GM11168 (cell line): Measurements from ENCODE around the gene KRTAP5-1.

Experiments
- in situ Hi-C: fragments of 300-500 bp; cut with MboI; formaldehyde crosslinking; loops from one replicate; pipeline ENCODE4 v1.12.0; 2022; ENCODE audit warnings: low sequenced_read_pairs; ENCODE audit not compliant: unreplicated experiment

The KRTAP5-1 gene

DNA sequence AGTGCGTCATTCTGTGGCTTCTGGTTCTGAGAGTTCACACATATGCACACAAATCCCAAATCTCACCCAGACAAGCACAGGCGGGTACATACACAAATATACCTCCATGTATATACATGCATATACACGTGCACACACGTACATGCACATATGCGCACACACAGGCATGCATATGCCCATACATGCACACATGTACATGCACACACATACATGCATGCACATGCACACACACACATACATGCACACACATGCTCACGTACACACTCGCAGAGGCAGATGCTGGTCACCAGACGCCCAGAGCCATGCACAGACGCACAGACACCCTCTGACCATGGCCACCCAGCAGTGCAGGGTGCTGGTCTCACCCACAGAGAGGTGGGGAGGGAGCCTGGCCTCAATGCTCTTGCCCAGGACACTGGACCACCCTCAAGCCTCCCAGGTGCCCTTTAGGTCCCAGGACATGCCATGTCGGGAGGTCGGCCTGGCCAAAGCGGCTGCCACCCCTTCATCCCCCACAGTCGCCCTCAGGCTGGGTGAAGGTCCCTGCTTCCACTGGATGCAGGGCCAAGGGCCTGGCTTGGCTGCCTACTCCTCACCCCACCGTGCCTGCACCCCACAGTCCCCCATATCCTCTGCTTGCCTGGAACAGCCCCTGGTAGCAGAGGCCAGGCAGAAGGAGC, 22.5 kb downstream of the KRTAP5-1 start:
- in situ Hi-C loops: no loop called here

DNA sequence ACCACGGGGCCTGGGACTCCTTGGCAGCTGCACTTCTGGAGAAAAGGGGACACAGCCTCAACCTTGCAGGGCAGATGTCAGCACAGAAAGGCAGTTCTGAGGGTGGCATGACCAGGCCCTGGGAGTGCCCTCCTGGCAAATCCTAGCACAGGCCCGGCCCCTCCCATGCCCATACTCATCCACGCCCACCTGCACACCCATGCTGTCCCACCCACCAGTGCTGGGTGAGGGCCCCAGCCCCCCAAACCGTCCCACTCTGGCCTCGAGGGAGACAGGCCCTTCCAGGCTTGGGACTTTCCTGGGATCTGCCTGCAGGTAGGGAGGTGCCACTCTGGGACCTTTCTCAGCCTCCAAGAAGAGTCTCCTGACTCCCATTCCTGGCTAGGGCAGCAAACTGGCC, 23.1 kb downstream of the KRTAP5-1 start:
- in situ Hi-C loops: no loop called here

DNA sequence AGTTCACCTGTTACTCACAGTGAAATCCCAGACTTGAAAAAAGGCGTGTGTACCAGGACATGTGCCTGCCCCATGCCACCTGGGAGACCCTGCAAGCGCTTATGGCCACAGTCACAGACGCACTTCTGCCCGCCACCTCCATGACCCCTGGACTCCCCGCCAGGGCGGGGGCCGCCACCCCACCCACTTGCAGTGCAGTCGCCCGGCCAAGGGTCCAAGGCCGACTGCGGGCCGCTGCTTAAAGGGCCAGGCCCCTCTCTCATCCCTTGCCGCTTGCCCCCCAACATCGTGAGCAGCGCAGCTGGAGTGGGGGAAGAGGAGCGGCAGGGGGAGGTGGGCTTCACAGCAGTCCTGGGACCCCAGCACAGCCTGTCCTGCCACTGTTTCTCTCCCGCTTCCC, 23.8 kb downstream of the KRTAP5-1 start:
- in situ Hi-C loops: no loop called here

DNA sequence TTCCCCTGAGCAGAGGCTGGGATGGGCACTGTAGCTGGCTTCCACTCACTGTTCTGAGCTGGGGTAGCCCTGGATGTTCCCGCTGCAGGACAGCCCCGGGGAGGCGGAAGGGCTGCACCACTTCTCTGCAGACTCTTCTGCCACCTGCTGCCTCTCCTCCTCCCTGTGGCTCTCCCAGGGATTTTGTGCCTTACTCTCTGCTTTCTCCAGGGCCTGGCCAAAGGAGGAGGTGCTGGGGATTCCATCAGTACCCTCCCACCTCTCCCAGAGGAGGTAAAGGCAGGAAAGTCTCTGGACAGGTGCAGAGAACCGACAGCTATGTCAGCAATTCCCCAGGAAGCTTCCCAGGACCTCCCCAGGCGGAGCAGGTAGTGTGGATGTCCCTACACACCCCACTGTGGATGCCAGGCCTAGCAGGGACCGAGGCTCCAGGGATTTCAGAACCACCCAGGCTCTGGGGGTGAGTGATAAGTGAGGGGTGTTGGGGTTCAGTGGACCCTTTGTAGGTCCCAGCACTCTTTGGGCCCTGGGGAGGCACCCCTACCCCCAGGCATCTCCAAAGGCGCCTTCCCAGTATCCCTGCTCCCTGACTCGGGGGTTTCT, 24.3 kb downstream of the KRTAP5-1 start:
- in situ Hi-C loops: no loop called here

DNA sequence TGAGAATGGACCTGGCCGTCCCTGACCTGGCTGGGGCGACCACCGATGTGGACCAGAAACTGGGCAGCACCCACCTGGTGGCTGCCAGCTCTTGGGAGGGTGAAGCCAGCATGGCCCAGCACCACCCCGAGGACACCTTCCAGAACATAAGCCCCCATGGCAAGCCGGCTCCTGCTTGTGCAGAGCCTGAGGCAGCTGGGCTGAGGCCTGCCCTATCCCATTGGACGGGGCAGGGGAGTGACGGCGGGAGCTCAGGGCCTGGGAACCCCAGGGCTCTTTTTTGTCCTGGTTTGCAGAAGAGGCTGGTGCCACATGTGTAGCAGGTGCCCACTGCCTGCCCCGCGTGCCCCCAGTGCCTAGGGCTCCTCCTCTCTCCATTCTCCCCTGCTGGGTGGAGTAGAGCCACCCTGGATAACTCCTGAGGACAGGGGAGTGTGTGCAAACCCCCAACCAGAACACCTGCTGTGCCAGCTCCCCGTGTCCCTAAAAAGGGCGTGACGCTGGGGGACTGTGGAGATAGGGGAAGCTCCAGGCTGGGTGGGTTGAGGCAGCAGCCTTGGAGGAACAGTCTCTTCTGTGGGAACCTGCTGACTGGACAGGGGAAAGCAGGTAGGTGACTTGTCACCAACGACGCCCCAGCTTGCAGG, 25.0 kb downstream of the KRTAP5-1 start:
- in situ Hi-C loops: no loop called here

DNA sequence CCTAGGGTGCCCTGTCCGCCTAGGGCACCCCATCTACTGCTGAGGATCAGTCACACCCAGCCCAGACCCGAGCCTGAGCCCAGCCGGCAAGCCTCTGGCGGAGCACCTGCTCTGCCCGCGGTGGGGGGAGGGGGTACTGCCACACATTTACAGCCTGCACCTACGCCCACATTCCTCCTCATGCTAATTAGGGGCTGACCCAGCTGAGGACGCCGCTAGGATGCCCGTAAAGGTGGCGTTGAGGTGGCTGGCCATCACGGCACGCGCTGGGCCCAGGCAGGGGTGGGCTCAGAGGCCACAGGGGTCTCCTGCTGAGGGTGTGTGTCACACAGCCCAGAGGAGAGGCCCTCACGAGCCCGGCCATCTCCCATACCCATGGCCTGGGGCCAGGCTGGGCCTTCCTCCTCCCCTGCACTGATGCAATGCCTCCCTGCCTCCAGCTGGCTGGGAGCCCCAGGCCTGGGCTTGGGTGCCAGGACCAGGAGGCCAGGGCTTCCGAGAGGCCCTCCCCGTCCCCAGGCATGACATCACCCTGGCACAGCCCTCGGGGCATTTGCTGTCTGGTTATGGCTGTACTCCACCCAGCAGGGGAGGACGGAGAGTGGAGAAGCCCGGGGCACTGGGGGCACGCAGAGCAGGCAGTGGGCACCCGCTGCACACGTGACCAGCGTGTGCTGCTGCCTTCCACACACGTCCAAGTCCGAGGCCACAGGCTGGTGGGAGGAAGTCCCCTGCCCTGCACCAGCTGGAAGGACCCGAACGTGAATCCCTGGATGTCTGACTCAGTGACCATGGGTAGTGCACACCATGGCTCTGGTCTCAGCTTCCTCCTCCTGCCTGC, 25.8 kb downstream of the KRTAP5-1 start:
- in situ Hi-C loops: no loop called here

DNA sequence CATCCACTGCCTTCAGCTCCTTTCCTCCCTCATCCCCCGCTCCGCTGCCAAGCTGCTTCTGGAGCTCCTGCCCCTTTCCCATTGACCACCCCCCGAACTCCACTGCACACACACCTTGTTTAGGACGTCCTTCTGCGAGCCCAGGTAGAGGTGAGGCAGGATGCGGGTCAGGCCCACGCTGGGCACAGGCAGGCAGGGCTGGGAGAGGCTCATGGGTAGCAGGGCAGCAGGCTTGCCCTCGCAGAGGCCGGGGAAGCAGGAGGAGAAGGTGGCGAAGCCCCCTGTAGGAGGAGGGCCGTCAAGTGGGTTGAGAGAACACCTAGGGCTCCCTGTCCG, 26.3 kb downstream of the KRTAP5-1 start:
- in situ Hi-C loops: no loop called here

DNA sequence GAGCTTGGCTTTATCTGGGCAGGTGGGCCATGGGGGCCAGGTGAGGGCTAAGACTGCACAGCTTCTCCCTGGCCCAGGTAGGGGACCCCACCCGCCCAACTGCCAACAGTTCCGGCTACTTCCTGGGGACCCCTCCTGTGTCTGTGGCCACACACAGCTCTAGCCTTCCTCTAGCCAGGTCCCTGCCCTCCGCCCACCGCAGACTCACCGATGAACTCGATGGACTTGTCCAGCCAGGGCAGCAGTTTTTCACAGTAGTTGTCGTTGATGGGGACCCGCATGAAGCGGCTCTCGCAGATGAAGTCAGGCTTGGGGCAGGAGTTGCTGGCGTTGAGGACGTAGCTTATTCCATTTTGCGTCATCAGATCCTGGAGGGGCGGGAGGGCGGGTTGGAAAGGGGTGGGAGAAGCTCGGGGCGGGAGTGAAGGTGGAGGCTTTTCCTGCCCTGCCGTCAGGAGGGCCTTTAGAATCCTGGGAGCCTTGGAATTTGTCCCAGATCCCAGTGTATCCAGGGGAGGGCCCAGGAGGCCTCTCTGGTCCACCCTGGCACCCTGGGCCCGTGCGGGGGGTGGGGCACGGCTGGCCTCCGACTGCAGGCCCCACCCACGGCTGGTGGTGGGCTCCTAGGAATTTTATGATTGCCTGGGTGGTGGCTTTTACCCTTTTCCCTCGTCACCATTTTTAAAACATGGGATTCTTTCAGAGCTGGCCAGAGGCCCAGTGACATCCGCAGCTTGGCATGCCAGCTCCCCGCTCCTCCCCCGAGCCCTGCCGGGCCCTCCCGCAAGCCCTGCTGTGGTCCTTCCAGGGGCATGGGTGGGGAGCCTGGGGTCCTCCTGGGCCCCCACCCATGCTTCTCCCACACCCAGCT, 26.9 kb downstream of the KRTAP5-1 start:
- in situ Hi-C loops: no loop called here

DNA sequence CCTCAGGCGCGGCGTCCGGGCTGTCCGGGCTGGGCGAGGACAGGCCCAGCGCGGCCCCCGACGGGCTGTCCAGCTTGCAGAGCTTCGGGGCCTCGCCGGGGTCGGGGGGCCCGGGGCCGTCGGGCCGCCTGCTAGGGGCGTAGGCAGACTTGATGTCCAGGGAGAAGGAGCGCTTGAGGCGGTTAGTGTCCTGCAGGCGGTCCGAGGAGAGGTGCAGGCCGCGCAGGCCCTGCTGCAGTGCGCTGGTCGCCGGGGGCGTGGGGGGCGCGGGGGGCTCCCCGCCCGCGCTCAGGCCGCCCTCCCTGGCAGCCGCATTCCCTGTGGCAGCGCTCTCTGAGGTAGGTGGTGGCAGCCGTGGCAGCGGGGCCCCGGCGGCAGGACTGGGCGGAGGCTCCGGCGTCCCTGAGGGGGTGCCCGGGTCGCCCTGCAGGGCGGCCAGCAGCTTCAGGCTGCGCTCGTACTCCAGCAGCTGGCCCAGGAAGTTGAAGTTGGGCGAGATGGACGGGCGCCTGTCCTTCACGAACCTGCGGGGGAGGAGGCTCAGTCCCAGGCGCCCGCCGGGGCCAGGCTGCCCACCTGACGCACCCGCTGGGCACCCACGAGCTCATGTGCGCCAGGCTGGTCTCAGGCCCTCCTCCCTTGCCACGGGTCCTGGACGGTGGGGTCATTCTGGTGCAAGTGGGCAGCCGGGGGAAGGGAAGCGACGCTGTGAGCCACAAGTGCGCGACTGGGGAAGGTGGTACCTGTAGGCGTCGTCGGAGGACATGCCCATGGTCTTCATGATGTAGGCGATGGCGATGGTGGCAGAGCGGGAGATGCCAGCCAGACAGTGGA, 27.8 kb downstream of the KRTAP5-1 start:
- in situ Hi-C loops: no loop called here

DNA sequence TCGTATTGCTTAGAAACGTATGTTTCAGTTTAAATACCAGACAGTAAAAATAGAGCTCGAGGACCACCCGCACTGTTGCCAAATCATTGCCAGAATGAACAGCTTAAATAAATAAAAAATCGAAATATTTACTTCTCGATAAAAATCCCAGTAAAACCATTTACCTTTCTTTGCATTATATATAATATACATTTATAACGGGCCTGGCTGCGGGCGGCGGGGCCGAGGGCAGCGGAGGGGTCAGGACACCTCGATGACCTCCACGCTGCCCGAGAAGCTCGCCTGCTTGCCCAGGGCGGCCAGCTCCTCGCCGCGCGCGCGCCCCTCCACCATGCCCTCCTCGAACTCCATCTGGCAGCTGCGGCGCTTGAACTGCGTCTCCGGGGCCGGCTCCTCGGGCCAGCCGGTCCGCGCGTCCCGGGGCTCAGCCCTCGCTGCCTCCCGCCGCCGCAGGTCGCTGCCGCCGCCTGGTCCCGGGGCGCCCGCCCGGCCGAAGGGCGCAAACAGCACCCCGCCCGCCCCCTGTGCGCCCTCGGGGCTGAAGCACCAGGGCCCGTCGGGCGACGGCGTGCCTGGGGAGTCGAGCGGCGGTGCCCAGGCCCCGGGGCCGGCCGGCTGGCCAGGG, 28.7 kb downstream of the KRTAP5-1 start:
- in situ Hi-C loops: no loop called here

DNA sequence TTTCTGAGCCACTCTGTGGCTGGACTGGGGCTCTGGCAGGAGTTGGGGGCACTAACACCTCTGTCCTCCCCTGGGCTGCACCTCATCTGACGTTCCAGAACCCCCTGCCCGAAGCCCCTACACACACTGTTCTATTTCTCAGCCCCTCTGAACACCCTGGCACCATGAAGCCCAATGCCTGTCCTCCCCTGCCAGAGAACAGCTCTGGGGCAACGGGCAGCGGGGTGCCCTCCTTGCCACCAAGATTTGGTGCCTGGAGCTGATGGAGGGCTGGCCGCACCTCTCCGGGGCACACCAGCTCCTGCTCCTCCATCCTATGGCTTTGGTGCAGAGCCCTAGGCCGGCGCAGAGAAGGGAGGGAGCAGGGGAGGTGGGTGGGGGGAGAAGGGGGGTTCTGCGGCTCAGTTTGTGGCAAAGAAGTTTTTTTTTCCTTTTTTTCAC, 29.4 kb downstream of the KRTAP5-1 start:
- in situ Hi-C loops: no loop called here

DNA sequence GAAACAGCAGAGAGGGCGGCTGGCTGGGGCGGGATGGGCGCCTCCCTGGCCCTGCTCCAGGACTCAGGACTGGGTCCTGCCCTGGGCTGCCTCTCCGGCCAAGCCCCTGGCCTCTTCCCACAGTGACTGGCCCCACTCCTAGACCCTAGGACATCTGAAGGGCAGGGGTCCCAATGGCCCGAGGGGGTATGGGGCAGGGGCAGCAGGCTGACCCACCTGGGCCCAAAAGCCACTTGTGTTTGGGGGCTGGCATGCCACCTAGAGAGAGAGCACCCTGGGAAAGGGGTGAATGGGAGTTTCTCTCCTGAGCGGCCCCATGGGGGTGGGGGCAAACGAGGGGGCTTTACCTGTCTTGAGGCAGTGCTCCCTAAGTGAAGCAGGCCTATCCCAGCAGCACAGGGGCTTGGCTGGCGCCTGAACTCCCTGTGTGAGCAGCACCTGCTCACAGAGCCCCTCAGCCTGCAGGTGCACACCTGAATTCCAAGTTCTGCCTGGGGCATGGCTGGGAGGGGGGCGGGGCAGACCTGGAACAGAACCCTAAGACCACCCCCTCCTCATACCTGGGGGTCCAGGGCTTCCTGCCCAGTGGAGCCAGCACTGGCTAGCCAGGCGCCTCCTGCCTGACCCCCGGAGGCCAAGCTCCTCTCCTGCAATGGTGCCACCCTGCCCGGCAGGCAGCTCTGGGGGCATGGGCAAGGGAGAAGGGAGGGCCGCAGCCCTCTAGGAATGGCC, 29.9 kb downstream of the KRTAP5-1 start:
- in situ Hi-C loops: no loop called here

DNA sequence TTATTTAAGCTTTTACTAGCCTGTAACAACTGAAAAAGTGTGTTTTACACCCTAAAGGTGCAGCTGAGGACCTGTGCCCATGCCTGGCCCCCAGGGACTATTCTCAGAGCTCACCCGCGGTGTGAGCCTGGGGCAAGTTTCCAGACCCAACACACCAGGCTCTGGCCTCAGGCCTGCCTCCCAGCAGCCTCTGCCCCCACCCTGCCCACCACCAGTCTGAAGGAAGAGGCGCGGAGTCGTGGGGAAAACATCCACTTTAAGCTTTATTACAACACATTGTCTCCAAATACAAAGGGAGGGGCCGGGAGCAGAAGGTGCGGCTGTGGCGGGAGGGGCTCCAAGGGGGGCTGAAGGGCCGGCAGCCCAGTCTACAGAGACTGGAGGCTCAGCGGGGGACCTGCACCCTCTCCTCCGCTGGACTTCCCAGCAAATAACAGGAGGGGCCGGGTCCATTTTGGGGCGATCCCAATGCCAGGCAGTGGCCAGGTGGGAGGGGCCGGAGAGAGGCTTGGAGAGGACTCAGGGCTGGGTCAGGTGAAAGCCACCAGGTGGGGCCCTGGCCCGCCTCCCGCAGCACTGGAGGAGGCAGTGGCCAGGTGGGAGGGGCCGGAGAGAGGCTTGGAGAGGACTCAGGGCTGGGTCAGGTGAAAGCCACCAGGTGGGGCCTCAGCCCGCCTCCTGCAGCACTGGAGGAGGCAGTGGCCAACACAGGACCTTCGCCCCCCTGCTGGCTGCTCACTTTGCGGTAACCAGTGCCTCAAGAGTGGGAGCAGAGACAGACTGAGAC, 31.1 kb downstream of the KRTAP5-1 start:
- in situ Hi-C loops: no loop called here

DNA sequence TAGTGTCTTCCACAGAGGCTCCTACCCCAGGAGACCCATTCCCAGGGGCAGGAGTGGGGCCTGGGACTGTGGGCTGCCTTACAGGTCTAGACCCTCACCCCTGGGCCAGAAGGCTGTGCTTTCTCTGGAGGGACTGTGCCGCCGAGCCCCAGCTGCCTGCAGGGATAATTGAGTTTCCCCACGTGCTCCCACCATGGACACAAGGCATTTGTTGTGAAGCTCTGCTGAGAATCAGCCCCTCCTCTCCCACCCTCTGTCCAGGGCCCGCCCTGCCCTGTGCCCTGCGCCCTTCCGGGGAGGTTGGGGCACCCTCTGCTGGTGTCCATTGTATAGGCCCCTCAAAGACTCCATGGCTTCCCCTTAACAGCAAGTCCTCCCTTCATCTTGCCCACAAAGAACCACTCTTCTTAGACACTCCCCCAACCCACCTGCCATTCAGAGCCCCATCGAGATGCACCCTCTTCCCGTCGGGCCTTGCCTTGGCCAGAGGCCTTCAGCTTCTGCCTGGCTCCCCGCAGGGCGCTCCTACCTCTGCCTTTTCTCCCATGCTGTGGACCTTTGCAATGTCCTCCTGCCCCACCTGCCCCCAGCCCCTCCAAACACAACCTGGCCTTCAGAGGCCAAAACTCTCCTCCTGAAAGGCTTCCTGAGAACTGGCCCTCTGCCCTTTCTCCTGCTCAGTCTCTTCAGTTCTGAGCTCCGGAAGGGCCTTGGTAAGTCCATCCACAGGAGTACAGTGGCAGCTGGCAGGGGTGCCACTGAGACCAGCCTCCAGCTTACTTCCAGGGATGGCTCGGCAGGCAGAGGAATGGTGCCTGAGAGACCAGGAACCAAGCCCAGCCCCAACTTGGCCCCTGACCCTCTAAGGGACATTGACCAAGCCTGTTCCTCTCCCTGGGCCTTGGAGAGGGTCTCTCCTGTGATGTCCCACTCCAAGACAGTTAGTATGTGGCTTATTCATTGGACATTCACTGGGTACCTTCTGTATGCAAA, 35.4 kb downstream of the KRTAP5-1 start:
- in situ Hi-C loops: no loop called here

DNA sequence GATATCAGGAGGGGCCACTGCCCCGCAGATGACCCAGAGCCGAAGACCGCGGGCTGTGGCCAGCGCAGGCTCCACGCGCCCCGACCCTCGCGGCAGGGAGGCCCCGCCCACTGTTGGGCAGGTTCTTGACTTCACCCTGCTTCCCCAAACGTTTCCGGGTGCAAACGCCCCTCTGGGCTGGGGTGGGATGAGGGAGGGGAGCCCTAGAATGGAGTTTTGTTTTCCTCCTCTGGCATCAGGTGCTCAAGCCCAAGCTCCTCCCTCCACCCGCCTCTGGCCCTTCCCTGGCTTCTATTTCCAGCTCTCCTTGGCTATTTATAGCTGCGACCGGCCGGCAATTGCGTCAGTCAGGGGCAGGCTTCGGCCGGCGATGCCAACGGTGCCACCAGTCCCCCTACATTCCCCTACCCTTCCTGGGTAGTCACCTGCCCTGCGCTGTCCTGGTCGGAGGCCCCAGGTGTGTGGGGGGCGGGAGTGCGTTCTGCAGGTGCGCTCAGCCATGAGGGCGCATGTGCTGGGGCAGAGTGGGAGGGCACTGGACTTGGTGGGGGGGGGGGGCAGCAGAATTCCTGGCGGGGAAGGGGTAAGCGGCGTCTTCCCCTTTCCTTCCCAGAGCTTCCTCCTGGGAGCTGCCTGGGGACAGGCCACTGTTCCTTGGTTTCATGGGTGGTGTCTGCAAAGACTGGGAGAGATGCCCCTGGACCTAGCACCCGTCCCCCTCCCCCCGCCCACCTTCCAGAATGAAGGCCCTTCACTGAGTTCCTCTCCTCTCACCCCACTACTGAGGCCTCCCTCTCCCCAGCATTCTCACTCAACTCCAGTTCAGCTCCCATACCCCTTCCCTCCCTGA, 36.6 kb downstream of the KRTAP5-1 start:
- in situ Hi-C loops: no loop called here
